Measurements from ENCODE around the gene LIMCH1. TPM values are rescaled to one million over a fixed set of nuclear protein-coding genes. Genes with fewer than 3 reads are reported as not detected.

Gene LIMCH1
- total RNA-seq, 1 donor from 2014 or later = 257 TPM

DNA sequence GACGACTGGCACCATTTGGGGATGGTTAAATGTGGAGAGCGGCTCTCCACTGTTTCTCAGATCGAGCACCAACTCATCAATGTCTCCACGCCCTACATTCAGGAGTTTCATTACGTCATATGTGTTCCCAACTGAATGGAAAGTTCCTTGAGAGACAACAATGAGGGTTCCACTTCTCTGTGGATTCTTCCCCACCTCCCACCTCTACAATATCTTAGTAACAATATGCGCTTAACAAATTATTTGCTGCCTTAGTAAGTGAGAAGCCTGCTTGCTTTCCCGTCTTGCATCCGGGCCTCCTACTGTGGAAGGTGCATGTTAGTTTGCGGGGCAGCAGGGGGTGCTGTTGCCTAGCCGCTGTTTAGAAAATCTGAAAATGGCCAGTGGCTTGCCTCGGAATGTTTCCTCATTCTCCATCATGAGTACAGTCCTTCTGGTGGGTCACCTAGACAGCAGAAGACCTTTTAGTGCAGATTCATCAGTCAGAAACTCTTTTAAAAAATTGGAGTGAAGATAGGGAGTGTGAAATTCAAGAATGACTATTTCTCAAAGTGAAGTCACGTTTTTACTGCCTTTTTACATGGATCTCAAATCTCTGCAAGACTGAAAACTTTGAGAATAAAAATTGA lies 154.9 kb downstream of the LIMCH1 start:
- no peaks in the 10 kb centered on the region for H3K27me3 Mint-ChIP-seq (ENCODE audit: unreplicated experiment)
- no peak overlapping the region for H3K27ac Mint-ChIP-seq (ENCODE audit: unreplicated experiment)
- no peaks in the 10 kb centered on the region for H3K9me3 Mint-ChIP-seq (ENCODE audit: unreplicated experiment)
- peak; percentile 54 for DNase-seq (ENCODE audit: low spot score)
- peak overlapping the region; percentile 4 for H3K4me3 Mint-ChIP-seq (ENCODE audit: unreplicated experiment)
- peaks cover 42% of the 10 kb centered on the region for H3K36me3 Mint-ChIP-seq (ENCODE audit: low read depth, unreplicated experiment)
- no peaks in the 10 kb centered on the region for H3K4me1 Mint-ChIP-seq (ENCODE audit: unreplicated experiment)
- TF ChIP-seq, protein P1, sequence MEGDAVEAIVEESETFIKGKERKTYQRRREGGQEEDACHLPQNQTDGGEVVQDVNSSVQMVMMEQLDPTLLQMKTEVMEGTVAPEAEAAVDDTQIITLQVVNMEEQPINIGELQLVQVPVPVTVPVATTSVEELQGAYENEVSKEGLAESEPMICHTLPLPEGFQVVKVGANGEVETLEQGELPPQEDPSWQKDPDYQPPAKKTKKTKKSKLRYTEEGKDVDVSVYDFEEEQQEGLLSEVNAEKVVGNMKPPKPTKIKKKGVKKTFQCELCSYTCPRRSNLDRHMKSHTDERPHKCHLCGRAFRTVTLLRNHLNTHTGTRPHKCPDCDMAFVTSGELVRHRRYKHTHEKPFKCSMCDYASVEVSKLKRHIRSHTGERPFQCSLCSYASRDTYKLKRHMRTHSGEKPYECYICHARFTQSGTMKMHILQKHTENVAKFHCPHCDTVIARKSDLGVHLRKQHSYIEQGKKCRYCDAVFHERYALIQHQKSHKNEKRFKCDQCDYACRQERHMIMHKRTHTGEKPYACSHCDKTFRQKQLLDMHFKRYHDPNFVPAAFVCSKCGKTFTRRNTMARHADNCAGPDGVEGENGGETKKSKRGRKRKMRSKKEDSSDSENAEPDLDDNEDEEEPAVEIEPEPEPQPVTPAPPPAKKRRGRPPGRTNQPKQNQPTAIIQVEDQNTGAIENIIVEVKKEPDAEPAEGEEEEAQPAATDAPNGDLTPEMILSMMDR (IDR thresholded peaks at IDR 0.05; ENCODE audit: unreplicated experiment) = peak; percentile 82

DNA sequence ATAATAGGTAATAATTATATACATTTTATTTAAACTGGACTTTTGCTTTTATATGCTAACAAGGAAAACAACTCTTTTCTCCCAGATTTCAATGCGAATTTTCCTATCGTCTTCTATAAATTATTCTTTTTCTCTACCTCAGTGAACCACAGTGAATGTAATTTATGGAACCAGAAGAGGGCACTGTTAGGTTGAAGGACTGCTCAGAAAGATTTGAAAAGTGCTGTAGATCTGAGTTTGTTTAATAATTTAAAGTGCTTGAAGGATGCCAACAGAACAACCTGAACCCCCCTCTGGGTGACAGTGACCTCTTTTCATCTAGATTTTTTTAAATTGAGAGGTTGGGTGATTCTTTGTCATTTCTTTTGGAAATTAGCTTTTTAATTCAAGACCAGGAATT lies 155.7 kb downstream of the LIMCH1 start:
- H3K27ac Mint-ChIP-seq (ENCODE audit: unreplicated experiment) = no peak overlapping the region
- H3K36me3 Mint-ChIP-seq (ENCODE audit: low read depth, unreplicated experiment) = peaks cover 39% of the 10 kb centered on the region
- peak overlapping the region; percentile 18 for H3K4me3 Mint-ChIP-seq (ENCODE audit: unreplicated experiment)
- TF ChIP-seq, protein P1 (IDR thresholded peaks at IDR 0.05; ENCODE audit: unreplicated experiment) = peak; percentile 12
- DNase-seq (ENCODE audit: low spot score) = no peak
- no peaks in the 10 kb centered on the region for H3K9me3 Mint-ChIP-seq (ENCODE audit: unreplicated experiment)
- H3K27me3 Mint-ChIP-seq (ENCODE audit: unreplicated experiment) = no peaks in the 10 kb centered on the region
- H3K4me1 Mint-ChIP-seq (ENCODE audit: unreplicated experiment) = no peaks in the 10 kb centered on the region

DNA sequence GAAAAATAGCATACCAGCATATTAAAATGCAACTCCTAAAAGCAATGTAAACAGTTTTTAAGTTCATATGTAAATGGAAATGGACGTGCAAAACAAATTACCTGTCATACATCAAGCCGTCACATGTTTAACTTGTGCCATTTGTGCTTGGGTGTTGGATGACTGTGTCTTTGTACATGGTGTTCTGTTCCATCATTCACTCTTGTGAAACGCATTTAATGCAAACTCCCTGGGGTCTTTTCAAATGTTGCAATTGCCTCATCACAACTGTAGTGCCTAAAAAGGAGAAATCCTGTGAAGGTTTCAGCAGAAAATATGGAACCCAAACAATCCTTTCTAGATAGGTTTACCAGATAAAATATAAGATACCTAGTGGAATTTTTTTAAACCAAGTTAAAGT lies 158.2 kb downstream of the LIMCH1 start:
- TF ChIP-seq, protein P1 (IDR thresholded peaks at IDR 0.05; ENCODE audit: unreplicated experiment) = no peak
- H3K27ac Mint-ChIP-seq (ENCODE audit: unreplicated experiment) = no peak overlapping the region

DNA sequence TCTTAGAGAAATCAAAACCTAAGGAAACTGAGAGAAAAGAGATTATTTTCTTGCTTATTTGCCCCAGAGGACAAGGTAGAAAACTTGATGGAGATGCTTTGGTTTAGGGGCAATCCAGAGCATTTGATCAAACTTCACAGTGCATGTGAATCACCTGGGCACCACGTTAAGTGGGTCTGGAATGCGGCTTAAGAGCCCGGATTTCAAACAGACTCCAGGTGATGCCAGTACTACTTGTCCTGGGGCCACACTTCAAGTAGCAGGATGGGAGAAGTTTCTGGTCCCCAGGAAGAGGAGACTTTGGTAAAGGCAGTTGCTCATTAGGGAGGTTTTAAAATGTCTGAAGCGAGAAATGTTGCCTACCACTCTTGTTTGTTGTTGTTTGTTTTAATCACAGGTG lies 158.8 kb downstream of the LIMCH1 start:
- H3K9me3 Mint-ChIP-seq (ENCODE audit: unreplicated experiment) = no peaks in the 10 kb centered on the region
- no peak for DNase-seq (ENCODE audit: low spot score)
- H3K27me3 Mint-ChIP-seq (ENCODE audit: unreplicated experiment) = no peaks in the 10 kb centered on the region

More for the DNA sequence above, 158.2 kb downstream of the LIMCH1 start:
- Mint-ChIP-seq H3K27me3 (ENCODE audit: unreplicated experiment) (no peaks in the 10 kb centered on the region), H3K9me3 (ENCODE audit: unreplicated experiment) (no peaks in the 10 kb centered on the region), H3K4me3 (ENCODE audit: unreplicated experiment) (no peak overlapping the region), H3K36me3 (ENCODE audit: low read depth, unreplicated experiment) (peaks cover 27% of the 10 kb centered on the region), H3K4me1 (ENCODE audit: unreplicated experiment) (no peaks in the 10 kb centered on the region)
- DNase-seq (ENCODE audit: low spot score) = no peak

DNA sequence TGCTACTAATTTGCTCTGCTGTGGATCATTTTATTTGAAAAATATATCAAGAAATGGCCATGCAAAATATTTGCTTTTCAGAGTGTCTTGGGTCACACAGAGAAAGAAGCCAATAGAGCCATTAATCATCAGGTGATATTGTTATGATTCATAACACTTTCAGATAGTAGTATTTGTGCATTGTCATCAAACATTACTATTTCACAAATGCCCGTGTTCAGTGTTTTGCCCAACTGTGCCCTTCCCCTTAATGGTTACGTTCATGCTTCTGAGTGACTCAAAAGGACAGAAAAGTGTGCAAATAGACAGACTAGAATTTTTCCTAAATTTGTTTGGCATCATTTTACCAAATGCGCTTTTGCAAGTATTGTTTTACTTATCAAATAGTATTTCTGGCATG lies 164.0 kb downstream of the LIMCH1 start:
- Mint-ChIP-seq H3K9me3 (ENCODE audit: unreplicated experiment) (no peaks in the 10 kb centered on the region), H3K4me3 (ENCODE audit: unreplicated experiment) (no peak overlapping the region), H3K36me3 (ENCODE audit: low read depth, unreplicated experiment) (peaks cover 8% of the 10 kb centered on the region), H3K4me1 (ENCODE audit: unreplicated experiment) (no peaks in the 10 kb centered on the region), H3K27ac (ENCODE audit: unreplicated experiment) (no peak overlapping the region), H3K27me3 (ENCODE audit: unreplicated experiment) (peaks cover 2% of the 10 kb centered on the region)
- no peak for DNase-seq (ENCODE audit: low spot score)
- TF ChIP-seq, protein P1 (IDR thresholded peaks at IDR 0.05; ENCODE audit: unreplicated experiment) = no peak

More for the DNA sequence above, 158.8 kb downstream of the LIMCH1 start:
- no peak overlapping the region for H3K27ac Mint-ChIP-seq (ENCODE audit: unreplicated experiment)
- TF ChIP-seq, protein P1 (IDR thresholded peaks at IDR 0.05; ENCODE audit: unreplicated experiment) = no peak
- H3K4me1 Mint-ChIP-seq (ENCODE audit: unreplicated experiment) = no peaks in the 10 kb centered on the region
- H3K36me3 Mint-ChIP-seq (ENCODE audit: low read depth, unreplicated experiment) = peaks cover 25% of the 10 kb centered on the region
- H3K4me3 Mint-ChIP-seq (ENCODE audit: unreplicated experiment) = no peak overlapping the region
